Measurements from ENCODE around the gene FGF14. TPM values are rescaled to one million over a fixed set of nuclear protein-coding genes. Genes with fewer than 3 reads are reported as not detected.
A peak's percentile ranks its signal among the peaks of the same experiment; 100 is the strongest.

Gene FGF14
- total RNA-seq, 2 experiments from 2014 or later = not detected

DNA sequence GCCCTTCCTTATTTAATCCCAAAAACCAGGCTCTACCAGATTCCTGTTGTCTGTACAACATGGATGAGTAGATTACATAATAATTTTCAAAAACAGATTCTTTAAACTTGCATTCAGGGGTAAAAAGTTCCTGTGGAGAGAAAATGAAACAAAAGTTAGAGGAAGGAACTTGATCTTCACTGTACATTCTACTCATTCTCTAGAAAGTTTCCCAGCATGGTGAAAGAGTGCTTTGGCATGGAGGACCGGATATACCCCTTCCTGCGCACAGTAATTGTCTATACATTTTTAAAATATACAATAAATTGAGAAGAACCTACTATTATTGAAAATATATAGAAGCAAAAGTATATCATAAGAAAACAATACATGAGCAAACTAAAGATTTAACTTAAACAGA, 675.2 kb downstream of the FGF14 start:
- no peak for DNase-seq
- H3K36me3 Mint-ChIP-seq = no peaks in the 10 kb centered on the region
- no peaks in the 10 kb centered on the region for H3K27me3 Mint-ChIP-seq
- no peak overlapping the region for H3K27ac Mint-ChIP-seq
- no peaks in the 10 kb centered on the region for H3K9me3 Mint-ChIP-seq
- H3K4me1 Mint-ChIP-seq = no peaks in the 10 kb centered on the region
- H3K4me3 Mint-ChIP-seq = no peak overlapping the region

DNA sequence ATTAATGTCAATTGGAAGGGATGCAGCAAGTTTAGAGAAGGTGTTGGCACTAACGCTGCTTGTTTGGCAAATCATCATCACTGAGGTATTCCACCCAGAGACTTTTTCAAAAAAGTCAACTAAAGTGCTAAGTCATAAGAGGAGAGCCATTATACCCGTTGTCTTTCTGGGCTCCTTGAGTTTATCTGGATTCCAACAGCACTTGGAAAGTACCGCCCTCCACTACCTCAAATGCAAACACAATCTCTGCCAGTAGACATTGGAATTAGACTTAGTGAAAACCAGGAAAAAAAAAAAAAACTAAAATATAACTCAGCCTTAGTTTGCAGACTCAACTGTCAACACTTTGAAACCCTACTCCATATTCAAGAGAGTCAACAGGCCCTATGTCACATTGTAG, 683.4 kb downstream of the FGF14 start:
- DNase-seq = no peak
- Mint-ChIP-seq H3K27me3 (peaks cover 5% of the 10 kb centered on the region), H3K4me1 (no peaks in the 10 kb centered on the region), H3K9me3 (no peaks in the 10 kb centered on the region), H3K36me3 (no peaks in the 10 kb centered on the region), H3K4me3 (no peak overlapping the region), H3K27ac (no peak overlapping the region)

DNA sequence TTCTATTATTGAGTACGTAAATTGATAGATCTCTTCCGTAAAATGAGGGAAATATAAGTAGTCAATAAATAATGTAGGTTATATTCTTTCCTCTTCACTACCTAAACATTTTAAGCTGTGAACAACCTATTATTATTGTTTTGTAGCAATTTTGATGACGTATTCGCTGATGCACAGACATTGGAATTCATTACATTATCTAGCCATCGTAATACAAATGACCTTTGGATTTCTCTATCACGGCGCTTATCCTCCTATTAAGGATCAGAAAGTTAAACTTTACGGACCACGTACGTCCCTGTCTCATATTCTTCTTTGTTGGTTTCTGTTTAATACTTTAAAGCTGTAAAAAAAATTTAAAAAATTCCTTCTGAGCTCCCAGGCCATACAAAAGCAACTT, 684.5 kb downstream of the FGF14 start:
- H3K9me3 Mint-ChIP-seq = no peaks in the 10 kb centered on the region
- no peak for DNase-seq
- H3K27ac Mint-ChIP-seq = no peak overlapping the region
- no peaks in the 10 kb centered on the region for H3K36me3 Mint-ChIP-seq
- no peak overlapping the region for H3K4me3 Mint-ChIP-seq
- no peaks in the 10 kb centered on the region for H3K4me1 Mint-ChIP-seq
- H3K27me3 Mint-ChIP-seq = peaks cover 5% of the 10 kb centered on the region

DNA sequence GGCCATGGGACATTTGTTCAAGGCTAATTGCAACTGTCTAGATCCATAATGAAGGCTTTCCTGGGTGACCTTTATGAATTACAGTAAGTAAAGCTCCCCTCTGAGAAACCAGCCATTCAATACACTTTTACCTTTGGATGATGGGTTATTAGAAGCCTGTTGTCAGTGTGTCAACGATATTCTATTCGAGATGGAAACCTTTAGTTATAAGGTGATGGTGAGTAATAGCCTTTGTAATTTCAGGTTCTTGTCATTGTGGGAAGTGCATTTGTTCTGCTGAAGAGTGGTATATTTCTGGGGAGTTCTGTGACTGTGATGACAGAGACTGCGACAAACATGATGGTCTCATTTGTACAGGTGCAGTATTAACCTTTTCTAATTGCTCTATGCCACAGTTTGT, 687.7 kb downstream of the FGF14 start:
- Mint-ChIP-seq H3K4me1 (no peaks in the 10 kb centered on the region), H3K9me3 (no peaks in the 10 kb centered on the region), H3K36me3 (no peaks in the 10 kb centered on the region), H3K27me3 (peaks cover 20% of the 10 kb centered on the region), H3K4me3 (no peak overlapping the region), H3K27ac (no peak overlapping the region)
- no peak for DNase-seq

DNA sequence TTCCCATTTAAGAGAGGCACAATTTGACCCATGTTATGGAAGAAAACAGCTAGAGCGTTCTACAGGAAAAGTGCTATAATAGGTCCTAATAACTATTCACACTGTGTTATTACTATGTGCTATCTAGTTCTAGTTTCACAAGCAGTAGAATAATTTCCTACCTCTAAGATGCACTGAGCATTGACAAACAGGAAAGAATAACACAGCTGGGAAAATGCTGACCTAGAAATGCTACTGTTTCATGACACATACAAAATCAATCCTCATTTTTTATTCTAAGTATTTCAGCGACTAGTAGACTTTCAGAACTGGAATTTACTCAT, 689.9 kb downstream of the FGF14 start:
- Mint-ChIP-seq H3K4me1 (peaks cover 2% of the 10 kb centered on the region), H3K36me3 (no peaks in the 10 kb centered on the region), H3K4me3 (no peak overlapping the region), H3K9me3 (no peaks in the 10 kb centered on the region), H3K27ac (no peak overlapping the region), H3K27me3 (peaks cover 24% of the 10 kb centered on the region)
- DNase-seq = no peak

DNA sequence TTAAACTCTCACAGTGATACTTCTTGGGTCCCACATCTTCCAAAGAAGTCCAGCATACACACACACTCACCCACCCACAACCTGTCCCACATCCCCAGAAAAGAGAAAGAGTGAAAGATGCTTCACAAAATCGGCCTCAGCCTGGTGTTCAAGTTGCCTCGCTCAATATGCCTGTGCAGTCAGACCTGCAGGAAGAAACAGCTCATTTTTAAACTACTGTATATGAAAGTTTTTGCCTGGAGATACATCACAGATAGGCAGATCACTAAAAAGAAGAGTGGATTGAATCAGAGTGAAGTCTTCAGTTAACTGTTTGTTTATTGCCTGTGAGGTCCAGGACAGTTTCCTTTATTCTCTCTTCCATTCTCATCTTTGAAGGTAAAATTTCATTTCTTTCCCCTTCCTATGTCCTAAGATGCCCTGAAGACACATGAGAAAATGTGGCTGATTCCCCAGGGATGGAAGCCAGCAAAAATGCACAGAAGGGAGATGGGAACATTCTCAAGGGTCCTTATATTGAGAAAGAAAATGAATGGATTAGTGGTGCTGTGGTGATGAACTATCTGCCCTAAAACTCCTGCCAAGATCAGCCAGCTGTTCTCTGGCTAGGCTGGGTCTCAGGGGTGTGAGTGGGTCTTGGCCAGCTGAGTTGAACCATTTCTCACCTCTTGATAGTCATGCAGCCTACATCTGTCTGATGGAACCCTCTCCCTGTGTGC, 690.4 kb downstream of the FGF14 start:
- H3K4me1 Mint-ChIP-seq = peaks cover 7% of the 10 kb centered on the region
- no peaks in the 10 kb centered on the region for H3K36me3 Mint-ChIP-seq
- H3K4me3 Mint-ChIP-seq = no peak overlapping the region
- no peak overlapping the region for H3K27ac Mint-ChIP-seq
- no peaks in the 10 kb centered on the region for H3K9me3 Mint-ChIP-seq
- no peak for DNase-seq
- H3K27me3 Mint-ChIP-seq = peaks cover 24% of the 10 kb centered on the region

DNA sequence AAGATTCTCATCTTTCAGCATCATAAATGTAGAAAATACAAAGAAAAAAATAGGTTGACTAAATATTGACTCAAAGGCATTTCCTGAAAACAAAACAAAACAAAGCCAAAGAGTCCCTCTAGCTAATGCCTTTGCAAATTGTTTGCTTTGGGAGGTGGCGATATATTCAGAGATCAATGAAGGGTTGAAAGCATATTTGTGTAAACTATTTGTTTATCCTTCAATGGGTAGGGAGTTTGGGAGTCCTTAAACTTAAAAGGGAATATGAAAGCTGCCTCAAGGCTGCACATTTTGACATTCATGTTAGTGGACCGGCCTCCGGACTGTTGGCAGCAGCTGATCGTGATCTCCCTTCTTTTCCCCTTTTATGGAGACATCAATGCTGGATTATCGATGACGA, 691.9 kb downstream of the FGF14 start:
- Mint-ChIP-seq H3K4me3 (no peak overlapping the region), H3K27me3 (peaks cover 29% of the 10 kb centered on the region), H3K36me3 (no peaks in the 10 kb centered on the region), H3K9me3 (no peaks in the 10 kb centered on the region), H3K27ac (no peak overlapping the region), H3K4me1 (peaks cover 8% of the 10 kb centered on the region)
- no peak for DNase-seq

DNA sequence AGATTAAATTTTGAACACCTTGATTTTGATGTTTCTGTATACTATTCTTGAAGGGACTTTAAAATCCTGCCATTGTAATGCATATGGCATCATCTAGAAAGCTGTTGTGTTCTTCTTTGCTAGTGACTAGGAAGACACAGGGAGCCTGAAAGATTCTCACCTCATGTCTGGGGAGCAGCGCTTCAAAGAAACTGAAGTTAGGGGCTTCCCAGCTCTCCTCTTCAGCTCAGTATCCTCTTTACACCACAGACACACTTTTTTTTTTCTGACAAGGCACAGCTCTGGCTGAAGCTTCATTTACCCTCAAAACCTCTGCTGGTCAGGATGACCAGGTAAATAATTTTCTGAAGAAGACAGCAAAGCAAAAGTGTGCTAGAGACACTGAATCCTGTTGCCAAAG, 693.7 kb downstream of the FGF14 start:
- Mint-ChIP-seq H3K27me3 (peaks cover 30% of the 10 kb centered on the region), H3K4me1 (peaks cover 8% of the 10 kb centered on the region), H3K36me3 (no peaks in the 10 kb centered on the region), H3K4me3 (no peak overlapping the region), H3K27ac (no peak overlapping the region), H3K9me3 (no peaks in the 10 kb centered on the region)
- DNase-seq = no peak

DNA sequence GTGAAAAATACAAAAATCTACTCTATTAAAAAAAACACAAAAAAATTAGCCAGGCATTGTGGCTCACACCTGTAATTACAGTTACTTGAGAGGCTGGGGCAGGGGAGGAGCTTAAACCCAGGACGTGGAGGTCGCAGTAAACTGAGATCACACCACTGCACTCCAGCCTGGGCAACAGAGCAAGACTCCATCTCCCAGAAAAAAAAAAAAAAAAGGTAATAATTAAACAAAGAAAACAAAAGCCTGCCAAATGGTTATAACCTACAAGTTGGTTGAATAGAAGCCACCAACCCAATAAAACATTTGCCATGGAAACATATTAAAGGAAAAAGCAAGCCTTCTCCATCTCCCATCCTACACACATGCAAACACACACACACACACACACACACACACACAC, 694.2 kb downstream of the FGF14 start:
- H3K4me1 Mint-ChIP-seq = peaks cover 8% of the 10 kb centered on the region
- no peaks in the 10 kb centered on the region for H3K9me3 Mint-ChIP-seq
- no peak overlapping the region for H3K27ac Mint-ChIP-seq

DNA sequence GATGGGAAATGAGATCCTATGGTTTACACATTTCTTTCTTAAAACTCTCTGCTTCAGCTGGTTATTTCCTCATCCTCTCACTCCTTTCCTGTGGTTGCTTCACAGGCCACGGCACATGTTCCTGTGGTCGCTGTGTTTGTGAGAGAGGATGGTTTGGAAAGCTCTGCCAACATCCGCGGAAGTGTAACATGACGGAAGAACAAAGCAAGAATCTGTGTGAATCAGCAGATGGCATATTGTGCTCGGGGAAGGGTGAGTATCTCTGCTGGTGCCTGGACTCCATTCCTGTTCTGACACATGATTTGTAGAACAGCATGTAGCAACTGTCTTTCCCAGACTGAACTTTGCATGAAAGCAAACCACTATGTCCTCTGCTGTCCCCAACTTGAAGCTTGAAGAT, 695.2 kb downstream of the FGF14 start:
- H3K4me3 Mint-ChIP-seq = no peak overlapping the region
- H3K4me1 Mint-ChIP-seq = peaks cover 8% of the 10 kb centered on the region
- H3K27ac Mint-ChIP-seq = no peak overlapping the region
- H3K9me3 Mint-ChIP-seq = no peaks in the 10 kb centered on the region
- peak; percentile 22 for DNase-seq
- H3K36me3 Mint-ChIP-seq = no peaks in the 10 kb centered on the region
- peaks cover 37% of the 10 kb centered on the region for H3K27me3 Mint-ChIP-seq

More for the DNA sequence above, 694.2 kb downstream of the FGF14 start:
- no peak overlapping the region for H3K4me3 Mint-ChIP-seq
- H3K36me3 Mint-ChIP-seq = no peaks in the 10 kb centered on the region
- peaks cover 34% of the 10 kb centered on the region for H3K27me3 Mint-ChIP-seq
- no peak for DNase-seq

DNA sequence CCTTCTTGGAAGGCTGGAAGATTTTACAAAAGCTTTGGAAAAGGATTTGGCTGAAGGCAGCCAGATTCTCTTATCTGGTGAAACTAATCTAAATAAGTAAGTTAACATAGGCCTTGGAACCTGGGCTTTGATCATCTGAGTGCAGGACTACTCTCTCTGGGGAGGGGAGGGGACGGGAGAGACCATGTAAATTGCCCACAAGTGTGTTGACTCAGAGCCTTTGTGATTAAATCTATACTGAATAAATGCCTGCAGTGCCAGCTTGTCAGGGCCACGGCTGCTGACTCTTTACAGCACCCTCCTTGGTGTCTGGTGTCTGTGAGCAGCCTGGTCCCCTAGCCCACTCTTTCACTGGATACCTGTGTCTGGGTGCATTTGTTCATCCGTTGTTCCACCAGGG, 698.0 kb downstream of the FGF14 start:
- peaks cover 26% of the 10 kb centered on the region for H3K27me3 Mint-ChIP-seq
- H3K36me3 Mint-ChIP-seq = no peaks in the 10 kb centered on the region
- no peak overlapping the region for H3K27ac Mint-ChIP-seq
- no peak for DNase-seq
- no peaks in the 10 kb centered on the region for H3K9me3 Mint-ChIP-seq
- H3K4me1 Mint-ChIP-seq = peaks cover 8% of the 10 kb centered on the region
- H3K4me3 Mint-ChIP-seq = no peak overlapping the region

DNA sequence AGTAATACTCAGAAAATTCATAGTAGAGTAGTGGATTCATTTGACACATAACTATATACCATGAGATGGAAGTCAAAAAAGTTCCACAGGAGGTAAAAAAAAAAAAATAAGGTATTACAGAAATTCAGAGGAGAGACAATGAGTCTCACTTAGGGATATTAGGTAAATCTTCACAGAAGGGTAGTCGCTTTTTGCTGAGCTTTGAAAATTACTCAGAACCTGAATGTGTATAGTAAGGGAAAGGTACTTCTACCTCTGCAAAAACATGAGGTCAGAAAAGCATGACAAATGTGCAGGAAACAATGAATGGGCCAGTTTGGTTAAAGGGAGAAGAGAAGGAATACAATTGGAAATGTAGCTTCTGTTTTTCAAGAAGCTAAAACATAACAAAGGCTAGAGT, 698.8 kb downstream of the FGF14 start:
- DNase-seq = no peak
- peaks cover 8% of the 10 kb centered on the region for H3K4me1 Mint-ChIP-seq

DNA sequence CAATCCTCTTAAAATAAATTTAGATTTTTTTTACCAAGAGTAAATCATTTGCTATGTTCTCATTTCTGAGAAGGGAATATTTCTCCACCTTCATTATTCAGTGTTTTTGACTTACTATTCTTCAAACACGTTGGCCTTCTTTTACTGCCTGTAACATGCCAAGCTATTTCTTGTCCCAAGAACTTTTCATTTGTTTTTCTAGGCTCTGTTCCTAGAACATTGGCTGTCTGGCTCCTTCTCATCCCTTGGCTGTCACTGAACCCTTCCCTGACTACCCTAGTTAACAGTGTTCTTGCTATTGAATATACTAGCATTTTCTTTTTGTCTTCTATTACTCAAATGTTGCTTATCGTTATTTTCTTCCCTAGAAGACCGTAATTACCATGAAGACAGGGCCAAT, 701.2 kb downstream of the FGF14 start:
- no peaks in the 10 kb centered on the region for H3K36me3 Mint-ChIP-seq
- H3K27ac Mint-ChIP-seq = no peak overlapping the region
- no peak overlapping the region for H3K4me3 Mint-ChIP-seq
- H3K9me3 Mint-ChIP-seq = no peaks in the 10 kb centered on the region
- DNase-seq = no peak
- H3K4me1 Mint-ChIP-seq = no peaks in the 10 kb centered on the region
- peaks cover 20% of the 10 kb centered on the region for H3K27me3 Mint-ChIP-seq

More for the DNA sequence above, 698.8 kb downstream of the FGF14 start:
- Mint-ChIP-seq H3K36me3 (no peaks in the 10 kb centered on the region), H3K9me3 (no peaks in the 10 kb centered on the region), H3K27me3 (peaks cover 23% of the 10 kb centered on the region), H3K27ac (no peak overlapping the region), H3K4me3 (no peak overlapping the region)

DNA sequence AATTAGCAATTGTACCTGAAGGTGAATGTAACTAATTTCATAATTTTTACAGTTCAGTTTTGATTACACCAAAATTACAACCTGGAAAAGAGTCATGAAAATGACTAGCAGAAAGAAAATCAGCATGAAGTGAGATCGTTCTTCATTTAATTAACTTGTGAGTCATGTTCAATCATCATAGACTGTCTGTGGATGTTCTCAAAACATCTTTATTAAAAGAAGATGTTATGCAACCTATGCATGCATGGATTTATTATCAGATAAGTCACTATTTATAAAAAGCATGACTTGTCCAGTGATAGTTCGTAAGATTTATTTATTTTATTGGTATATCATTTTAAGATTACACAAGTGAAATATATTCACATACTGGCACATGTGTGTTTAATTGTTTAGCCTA, 703.4 kb downstream of the FGF14 start:
- Mint-ChIP-seq H3K4me1 (no peaks in the 10 kb centered on the region), H3K36me3 (no peaks in the 10 kb centered on the region), H3K27ac (no peak overlapping the region), H3K9me3 (no peaks in the 10 kb centered on the region), H3K4me3 (no peak overlapping the region), H3K27me3 (peaks cover 13% of the 10 kb centered on the region)
- DNase-seq = no peak

DNA sequence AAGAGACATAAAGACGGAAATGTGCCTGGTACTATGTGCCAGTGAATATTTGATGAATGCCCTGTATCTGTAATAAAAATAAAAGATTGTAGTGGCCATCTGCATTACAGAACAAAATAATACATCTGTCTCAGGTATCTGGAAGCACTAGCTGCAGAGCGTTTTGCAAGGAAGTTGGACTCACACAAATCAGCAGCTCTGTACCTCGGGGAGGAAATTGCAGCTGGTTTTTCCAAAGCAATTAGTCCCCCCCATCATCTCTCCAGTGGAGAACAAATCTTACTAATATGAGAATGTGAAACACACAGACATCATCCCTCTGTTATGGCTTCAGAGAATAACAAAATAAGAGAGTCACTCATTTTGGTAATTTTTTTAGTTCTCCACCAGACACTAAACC, 704.1 kb downstream of the FGF14 start:
- Mint-ChIP-seq H3K4me1 (no peaks in the 10 kb centered on the region), H3K36me3 (no peaks in the 10 kb centered on the region), H3K4me3 (no peak overlapping the region), H3K9me3 (no peaks in the 10 kb centered on the region), H3K27me3 (peaks cover 9% of the 10 kb centered on the region), H3K27ac (no peak overlapping the region)
- no peak for DNase-seq

DNA sequence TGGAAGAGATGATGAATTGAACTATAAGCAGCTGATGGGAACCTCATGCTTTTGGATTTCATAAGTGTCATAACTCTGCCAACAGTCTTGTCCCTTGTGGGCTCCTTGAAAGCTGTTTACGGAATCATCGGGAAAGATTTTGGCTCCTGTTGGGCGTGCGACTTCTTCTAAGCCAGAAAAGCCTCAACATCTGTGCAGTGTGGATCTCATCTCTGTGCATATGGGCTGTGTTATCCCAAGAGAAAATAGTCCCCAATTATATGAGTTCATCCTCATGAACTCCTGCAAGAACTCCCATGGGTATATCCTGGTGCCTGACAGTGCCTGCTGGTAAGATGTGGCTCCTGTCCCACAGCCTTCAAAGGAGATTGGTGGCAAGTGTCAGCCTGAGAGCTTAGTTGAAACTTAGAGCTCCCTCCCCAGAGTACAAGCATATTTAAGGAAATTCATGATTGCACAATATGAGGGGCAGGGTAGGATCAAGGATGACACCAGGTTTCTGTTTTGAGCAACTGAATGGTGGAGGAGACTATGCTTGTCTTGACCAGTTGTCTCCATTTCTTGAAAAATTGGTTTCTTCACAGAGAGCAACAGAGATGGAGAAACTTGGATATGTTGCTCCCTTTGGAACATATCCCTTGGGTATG, 705.9 kb downstream of the FGF14 start:
- H3K27ac Mint-ChIP-seq = no peak overlapping the region
- H3K36me3 Mint-ChIP-seq = no peaks in the 10 kb centered on the region
- no peak for DNase-seq
- H3K9me3 Mint-ChIP-seq = no peaks in the 10 kb centered on the region
- no peaks in the 10 kb centered on the region for H3K4me1 Mint-ChIP-seq
- no peak overlapping the region for H3K4me3 Mint-ChIP-seq
- peaks cover 5% of the 10 kb centered on the region for H3K27me3 Mint-ChIP-seq
